ENCODE results near the gene PPP1R2C. TPM values are rescaled to one million over a fixed set of nuclear protein-coding genes. Genes with fewer than 3 reads are reported as not detected.

The PPP1R2C gene
- total and polyA plus RNA-seq, 2 of the 8 experiments (the other 6 are each of a cell fraction or from before 2014, with no cell fraction given), result not detected

- no peak for TF ChIP-seq CTCF (IDR thresholded peaks at IDR 0.05; ENCODE audit: control extremely low read depth in 1 of 3, insufficient read depth in 1 of 3, low read depth in 1 of 3, low read length in 3 of 3)
- no peak for TF ChIP-seq SIRT6 (IDR thresholded peaks at IDR 0.05; ENCODE audit: low read length)
- no peak for TF ChIP-seq ATF3 (IDR thresholded peaks at IDR 0.05; ENCODE audit: insufficient read depth, low read depth, low read length)
- no peak for TF ChIP-seq BRCA1 (IDR thresholded peaks at IDR 0.05; ENCODE audit: low read depth, low read length)
- TF ChIP-seq RNF2 (IDR thresholded peaks at IDR 0.05; ENCODE audit: borderline replicate concordance, low read depth, low read length, missing control alignments, poor library complexity, severe bottlenecking), result no peak
- TF ChIP-seq HDAC6 (IDR thresholded peaks at IDR 0.05; ENCODE audit: low read depth, low read length), result no peak
Observed at GRCh38 chrX:42809569-42809968, 31.6 kb upstream of the PPP1R2C start (continued).
